Neuron (in vitro differentiated cells): ENCODE results near the gene HMCN2.

Experiments used
- H2AFZ ChIP-seq: one replicate; pipeline ENCODE4 v1.6.1; 2013; ENCODE audit warnings: low read depth, mild to moderate bottlenecking, inconsistent platforms, low read length, moderate library complexity
- H3K27me3 ChIP-seq: one replicate; pipeline ENCODE4 v1.6.1; 2013; ENCODE audit warnings: low read length; ENCODE audit not compliant: insufficient read depth
- H3K36me3 ChIP-seq: one replicate; pipeline ENCODE4 v1.6.1; 2013; ENCODE audit warnings: low read length; ENCODE audit not compliant: insufficient read depth
- H3K4me1 ChIP-seq: one replicate; pipeline ENCODE4 v1.6.1; 2013; ENCODE audit warnings: low read length; ENCODE audit not compliant: insufficient read depth
- H3K4me3 ChIP-seq: 2 replicates; pipeline ENCODE4 v1.5.1; 2013; ENCODE audit warnings: mild to moderate bottlenecking, low read length, moderate library complexity
- H3K9me3 ChIP-seq: one replicate; pipeline ENCODE4 v1.6.1; 2013; ENCODE audit warnings: low read length

The HMCN2 gene

DNA sequence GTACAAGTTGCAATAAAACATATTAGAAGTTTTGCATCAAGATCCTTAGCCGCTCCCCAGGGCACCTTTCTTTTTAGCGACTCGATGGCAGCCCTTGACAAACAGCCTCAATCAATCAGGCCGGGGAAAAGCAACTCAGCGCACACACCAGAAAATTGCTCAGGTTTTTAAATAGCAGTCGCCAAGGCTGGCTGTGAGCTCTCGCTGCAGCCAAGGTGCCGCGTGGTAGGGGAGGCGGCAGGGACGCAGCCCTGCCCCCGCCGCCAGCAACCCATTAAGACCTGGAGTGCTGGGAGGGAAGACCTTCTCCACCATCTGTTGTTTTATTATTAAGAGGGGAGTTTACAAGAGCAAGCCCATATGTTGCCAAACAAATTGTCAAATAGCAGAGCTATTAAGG lies 201.8 kb downstream of the HMCN2 start:
- H3K4me1 ChIP-seq = peaks cover 35% of the 10 kb centered on the region
- no peak overlapping the region for H3K4me3 ChIP-seq
- no peak overlapping the region for H2AFZ ChIP-seq
- H3K36me3 ChIP-seq = no peaks in the 10 kb centered on the region
- H3K9me3 ChIP-seq = no peaks in the 10 kb centered on the region
- H3K27me3 ChIP-seq = peaks cover 22% of the 10 kb centered on the region

DNA sequence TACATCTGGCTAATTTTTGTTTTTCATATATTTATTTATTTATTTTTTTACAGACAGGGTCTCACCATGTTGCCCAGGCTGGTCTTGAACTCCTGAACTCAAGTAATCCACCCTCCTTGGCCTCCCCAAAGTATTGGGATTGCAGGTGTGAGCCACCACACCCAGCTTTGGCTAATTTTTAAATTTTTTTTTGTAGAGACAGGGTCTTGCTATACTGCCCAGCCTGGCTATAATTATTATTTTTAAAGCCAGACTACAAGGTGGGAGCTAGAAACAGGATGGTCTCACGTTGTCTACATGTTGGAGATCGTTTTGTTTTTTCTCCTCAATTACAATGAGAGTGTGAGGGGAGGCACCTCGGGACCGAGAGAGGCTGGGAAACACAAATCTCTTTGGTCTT lies 203.0 kb downstream of the HMCN2 start:
- H3K4me1 ChIP-seq = peaks cover 47% of the 10 kb centered on the region
- H3K27me3 ChIP-seq = peaks cover 16% of the 10 kb centered on the region
- H3K36me3 ChIP-seq = no peaks in the 10 kb centered on the region
- H2AFZ ChIP-seq = no peak overlapping the region
- H3K9me3 ChIP-seq = no peaks in the 10 kb centered on the region
- no peak overlapping the region for H3K4me3 ChIP-seq

DNA sequence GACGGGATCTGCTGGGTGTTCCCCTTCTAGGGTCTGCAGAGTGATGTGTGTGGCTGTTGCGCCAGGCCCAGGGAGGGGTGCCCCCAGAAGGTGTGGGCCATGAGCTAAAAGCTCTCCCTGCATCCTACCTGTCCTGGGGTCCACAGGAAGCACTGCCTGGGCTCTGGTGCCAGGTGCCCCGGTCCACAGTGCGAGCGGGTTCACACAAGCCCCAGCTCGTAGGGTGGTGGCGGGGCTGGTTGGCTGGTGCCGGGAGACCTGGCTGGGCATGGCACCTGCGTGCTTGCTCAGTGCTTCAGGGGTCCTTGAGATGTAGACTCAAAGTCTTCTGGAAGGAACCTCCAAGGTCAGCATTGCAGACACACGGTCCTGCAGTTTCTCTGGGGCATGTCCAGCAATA lies 204.7 kb downstream of the HMCN2 start:
- Histone ChIP-seq H3K9me3 (no peaks in the 10 kb centered on the region), H3K27me3 (peaks cover 6% of the 10 kb centered on the region), H3K36me3 (no peaks in the 10 kb centered on the region), H3K4me1 (peaks cover 59% of the 10 kb centered on the region), H2AFZ (no peak overlapping the region), H3K4me3 (no peak overlapping the region)

DNA sequence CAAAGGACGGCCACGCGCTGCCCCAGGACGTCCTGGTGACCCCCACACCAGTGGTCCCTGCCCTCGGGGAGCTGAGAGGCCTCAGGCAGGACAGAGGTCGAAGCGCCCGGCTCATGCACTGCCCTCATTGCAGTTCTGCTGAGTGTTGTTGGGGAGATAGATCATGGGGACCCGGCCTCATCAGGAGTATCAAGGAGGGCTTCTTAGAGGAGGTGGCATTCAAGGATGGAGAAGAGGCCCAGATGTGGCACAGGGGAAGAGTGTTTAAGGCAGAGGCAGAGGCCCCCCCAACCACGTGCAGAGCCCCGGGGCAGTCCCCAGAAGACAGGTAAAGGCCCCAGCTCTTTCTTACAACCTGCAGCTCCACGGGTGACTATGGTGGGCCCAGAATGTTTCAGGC lies 205.4 kb downstream of the HMCN2 start:
- Histone ChIP-seq H3K36me3 (no peaks in the 10 kb centered on the region), H3K4me1 (peaks cover 53% of the 10 kb centered on the region)

GRCh38 chr9:130471411-130472183 lies 206.0 kb downstream of the HMCN2 start:
- Histone ChIP-seq H3K4me1 (peaks cover 53% of the 10 kb centered on the region), H3K27me3 (peaks cover 9% of the 10 kb centered on the region), H3K4me3 (no peak overlapping the region), H3K9me3 (no peaks in the 10 kb centered on the region), H3K36me3 (no peaks in the 10 kb centered on the region), H2AFZ (no peak overlapping the region)

More for the DNA sequence above, 205.4 kb downstream of the HMCN2 start:
- Histone ChIP-seq H3K4me3 (no peak overlapping the region), H3K9me3 (no peaks in the 10 kb centered on the region), H2AFZ (no peak overlapping the region), H3K27me3 (peaks cover 6% of the 10 kb centered on the region)

DNA sequence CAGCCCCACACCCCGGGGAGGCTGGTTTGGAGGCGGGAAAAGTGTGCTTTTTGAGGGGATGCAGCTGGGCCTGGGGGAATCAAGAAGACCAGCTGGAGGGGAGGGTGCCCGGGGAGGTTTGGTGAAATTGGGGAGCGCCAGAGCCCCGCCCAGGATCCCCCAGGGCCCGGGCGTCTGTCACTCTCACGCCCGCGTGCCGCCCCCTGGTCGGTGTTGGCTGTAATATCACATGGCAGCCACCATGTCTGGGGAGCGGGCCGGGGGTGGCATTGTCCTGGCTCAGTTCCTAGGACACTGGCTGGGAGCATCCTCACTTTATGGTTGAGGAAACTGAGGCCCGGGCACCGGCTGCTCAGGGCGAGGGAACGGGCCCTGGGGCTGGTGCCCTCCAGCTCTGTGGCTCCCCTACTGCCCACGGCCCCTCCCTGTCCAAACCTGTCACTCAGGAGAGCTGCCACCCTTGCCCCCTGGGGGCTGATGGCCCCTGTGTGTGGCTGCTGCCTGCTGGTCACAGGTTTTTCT lies 206.7 kb downstream of the HMCN2 start:
- peaks cover 49% of the 10 kb centered on the region for H3K4me1 ChIP-seq
- peaks cover 10% of the 10 kb centered on the region for H3K27me3 ChIP-seq
- H3K4me3 ChIP-seq = no peak overlapping the region
- no peak overlapping the region for H2AFZ ChIP-seq
- H3K9me3 ChIP-seq = no peaks in the 10 kb centered on the region
- no peaks in the 10 kb centered on the region for H3K36me3 ChIP-seq

DNA sequence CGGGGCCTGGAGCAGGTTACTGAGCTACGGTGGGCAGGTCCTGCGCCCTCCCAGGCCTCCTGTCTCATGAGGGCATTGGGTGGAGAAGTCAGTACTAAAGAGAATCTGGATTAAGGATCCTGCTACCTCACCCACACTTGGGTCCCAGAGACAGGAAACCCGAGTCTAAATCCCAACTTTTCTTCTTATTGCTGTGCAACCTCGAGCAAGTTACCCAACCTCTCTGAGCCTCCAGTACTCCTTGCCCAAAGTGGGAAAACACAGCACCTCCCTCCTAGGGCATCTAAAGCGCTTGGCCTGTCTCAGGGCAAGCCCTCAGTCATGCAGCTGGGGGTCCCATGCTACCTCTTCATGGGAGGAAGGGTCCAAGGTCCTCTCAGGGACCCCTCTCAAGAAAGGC lies 207.4 kb downstream of the HMCN2 start:
- H2AFZ ChIP-seq = no peak overlapping the region
- no peak overlapping the region for H3K4me3 ChIP-seq
- no peaks in the 10 kb centered on the region for H3K9me3 ChIP-seq
- H3K36me3 ChIP-seq = no peaks in the 10 kb centered on the region
- H3K27me3 ChIP-seq = peaks cover 9% of the 10 kb centered on the region
- H3K4me1 ChIP-seq = peaks cover 49% of the 10 kb centered on the region

DNA sequence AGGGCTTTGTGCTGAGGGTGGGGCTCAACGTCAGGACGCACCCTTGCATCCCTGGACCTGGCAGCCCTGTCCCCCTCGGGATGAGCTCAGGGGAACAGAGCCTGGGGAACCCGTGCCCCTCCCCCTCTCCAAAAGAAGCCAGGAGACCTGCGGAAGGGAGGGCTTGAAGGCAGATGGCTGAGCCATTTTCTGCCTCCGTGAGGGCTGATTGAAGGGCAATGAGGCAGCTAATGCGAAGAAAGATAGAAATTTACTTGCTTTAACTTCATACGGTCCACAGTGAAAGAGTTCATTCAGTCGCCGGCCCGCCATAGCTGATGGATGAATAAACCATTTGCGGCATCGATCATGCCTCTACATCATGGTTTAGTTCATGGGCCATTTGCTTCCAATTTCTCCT lies 208.0 kb downstream of the HMCN2 start:
- H3K27me3 ChIP-seq = peaks cover 6% of the 10 kb centered on the region
- no peak overlapping the region for H2AFZ ChIP-seq
- H3K4me3 ChIP-seq = no peak overlapping the region
- H3K36me3 ChIP-seq = no peaks in the 10 kb centered on the region
- H3K4me1 ChIP-seq = peaks cover 53% of the 10 kb centered on the region
- no peaks in the 10 kb centered on the region for H3K9me3 ChIP-seq

DNA sequence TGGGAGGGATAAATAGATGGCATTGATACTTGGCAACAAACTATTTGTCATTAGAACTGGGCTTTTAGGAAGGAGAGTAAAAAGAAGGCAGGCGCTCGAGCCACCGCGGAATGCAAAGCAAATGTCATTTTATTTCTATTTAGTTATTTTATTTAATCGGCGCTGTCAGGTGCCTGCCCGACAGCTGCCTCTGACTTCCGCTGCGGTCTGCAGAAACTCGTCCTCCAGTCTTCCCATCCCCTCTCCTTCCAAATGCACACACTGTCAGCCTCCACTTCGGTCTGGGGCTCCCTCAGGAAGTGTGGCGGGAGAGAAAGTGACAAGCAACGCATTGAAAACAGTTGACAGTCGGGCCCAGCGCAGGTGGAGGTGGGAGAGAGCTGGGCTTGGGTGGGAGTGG lies 208.5 kb downstream of the HMCN2 start:
- H2AFZ ChIP-seq = no peak overlapping the region
- peaks cover 6% of the 10 kb centered on the region for H3K27me3 ChIP-seq
- H3K4me1 ChIP-seq = peaks cover 53% of the 10 kb centered on the region
- H3K9me3 ChIP-seq = no peaks in the 10 kb centered on the region
- no peak overlapping the region for H3K4me3 ChIP-seq
- no peaks in the 10 kb centered on the region for H3K36me3 ChIP-seq

GRCh38 chr9:130476151-130476730 lies 210.7 kb downstream of the HMCN2 start:
- no peak overlapping the region for H3K4me3 ChIP-seq
- H2AFZ ChIP-seq = no peak overlapping the region
- H3K4me1 ChIP-seq = peaks cover 57% of the 10 kb centered on the region
- H3K9me3 ChIP-seq = no peaks in the 10 kb centered on the region
- H3K27me3 ChIP-seq = peaks cover 6% of the 10 kb centered on the region
- no peaks in the 10 kb centered on the region for H3K36me3 ChIP-seq

DNA sequence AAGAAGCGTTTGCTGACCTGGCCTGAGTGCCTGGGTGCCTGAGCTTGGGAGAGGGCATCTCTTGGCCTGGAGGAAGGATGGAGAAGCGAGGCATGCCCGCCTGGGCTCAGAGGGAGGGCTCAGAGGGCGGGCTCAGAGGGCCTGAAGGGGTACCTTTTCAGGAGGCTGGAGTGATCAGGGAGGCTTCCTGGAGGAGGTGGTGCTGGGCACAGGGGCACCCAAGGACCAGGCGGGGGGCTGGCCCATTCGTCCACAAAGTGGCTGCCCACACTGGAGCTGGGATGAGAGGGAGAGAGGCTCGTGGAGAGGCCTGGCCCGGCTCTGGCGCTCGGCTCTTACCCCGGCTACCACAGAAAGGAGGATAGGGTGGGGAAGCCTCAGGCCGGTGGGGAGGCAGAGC lies 212.0 kb downstream of the HMCN2 start:
- H3K9me3 ChIP-seq = no peaks in the 10 kb centered on the region
- peaks cover 16% of the 10 kb centered on the region for H3K27me3 ChIP-seq
- no peak overlapping the region for H2AFZ ChIP-seq
- H3K4me3 ChIP-seq = no peak overlapping the region
- peaks cover 49% of the 10 kb centered on the region for H3K4me1 ChIP-seq
- H3K36me3 ChIP-seq = no peaks in the 10 kb centered on the region

DNA sequence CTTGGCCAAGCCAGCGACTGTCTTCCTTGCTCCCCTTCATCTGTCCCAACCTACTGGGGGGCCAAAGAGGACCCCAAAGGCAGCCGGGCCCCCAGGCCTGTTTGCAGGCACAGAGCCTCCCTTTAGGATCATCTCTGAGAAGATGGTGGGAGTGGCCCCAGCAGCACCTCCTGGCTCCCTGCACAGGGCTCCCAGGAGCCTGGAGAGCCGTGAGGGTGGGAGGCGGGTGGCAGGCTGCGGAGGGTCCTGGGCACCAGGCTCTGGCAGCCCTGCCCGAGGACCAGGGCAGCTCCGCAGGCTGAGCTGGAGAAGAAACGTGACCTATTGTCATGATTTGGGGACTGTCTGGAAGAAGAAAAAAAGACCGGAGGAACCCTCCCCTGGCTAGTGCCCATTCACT lies 212.6 kb downstream of the HMCN2 start:
- H3K27me3 ChIP-seq = peaks cover 17% of the 10 kb centered on the region
- H3K9me3 ChIP-seq = no peaks in the 10 kb centered on the region
- no peak overlapping the region for H2AFZ ChIP-seq
- no peak overlapping the region for H3K4me3 ChIP-seq
- peaks cover 48% of the 10 kb centered on the region for H3K4me1 ChIP-seq
- no peaks in the 10 kb centered on the region for H3K36me3 ChIP-seq

- H3K4me3 ChIP-seq = no peak overlapping the region
- no peak overlapping the region for H2AFZ ChIP-seq
- H3K36me3 ChIP-seq = no peaks in the 10 kb centered on the region
- peaks cover 52% of the 10 kb centered on the region for H3K4me1 ChIP-seq
- H3K9me3 ChIP-seq = no peaks in the 10 kb centered on the region
- H3K27me3 ChIP-seq = peaks cover 22% of the 10 kb centered on the region
These were observed 213.4 kb downstream of the HMCN2 start for GRCh38 chr9:130478736-130479575.
